Retina (tissue), 1 donor: ENCODE results near the gene LIN7A.
"Not testable (repeated sequence)": the region's sequence is repeated elsewhere in the genome, so short reads cannot be mapped to it uniquely, and the experiment has no call there.

Source experiments
- DNase-seq: peaks from one replicate; pipeline ENCODE4 v3.0.0-alpha.2; 2016

LIN7A gene

GRCh38 chr12:80802652-80803400 lies 134.9 kb downstream of the LIN7A start:
- DNase-seq: no peak

- no peak for DNase-seq
Observed at GRCh38 chr12:80798281-80798680, 139.5 kb downstream of the LIN7A start.

GRCh38 chr12:80794551-80794950 lies 143.2 kb downstream of the LIN7A start:
- no peak for DNase-seq

GRCh38 chr12:80792861-80793260 lies 144.9 kb downstream of the LIN7A start:
- DNase-seq: no peak

GRCh38 chr12:80791863-80792262 lies 145.9 kb downstream of the LIN7A start:
- DNase-seq: no peak

- DNase-seq: not testable (repeated sequence)
Observed at GRCh38 chr12:80788407-80788806, 149.3 kb downstream of the LIN7A start.

GRCh38 chr12:80782963-80783470 lies 154.7 kb downstream of the LIN7A start:
- not testable (repeated sequence) for DNase-seq

- no peak for DNase-seq
Observed at GRCh38 chr12:80781313-80781712, 156.4 kb downstream of the LIN7A start.

- DNase-seq: no peak
Observed at GRCh38 chr12:80780746-80781145, 157.0 kb downstream of the LIN7A start.

GRCh38 chr12:80778005-80778541 lies 159.7 kb downstream of the LIN7A start:
- DNase-seq: no peak

GRCh38 chr12:80777587-80777986 lies 160.1 kb downstream of the LIN7A start:
- no peak for DNase-seq

GRCh38 chr12:80776706-80777105 lies 161.0 kb downstream of the LIN7A start:
- DNase-seq: no peak

GRCh38 chr12:80770958-80771357 lies 166.8 kb downstream of the LIN7A start:
- no peak for DNase-seq

GRCh38 chr12:80769553-80770140 lies 168.1 kb downstream of the LIN7A start:
- no peak for DNase-seq

GRCh38 chr12:80766897-80767296 lies 170.8 kb downstream of the LIN7A start:
- no peak for DNase-seq

GRCh38 chr12:80766210-80766609 lies 171.5 kb downstream of the LIN7A start:
- no peak for DNase-seq

GRCh38 chr12:80763874-80764273 lies 173.9 kb downstream of the LIN7A start:
- DNase-seq: peak; percentile 45

GRCh38 chr12:80761838-80762237 lies 175.9 kb downstream of the LIN7A start:
- DNase-seq: no peak

- no peak for DNase-seq
Observed at GRCh38 chr12:80756875-80757274, 180.9 kb downstream of the LIN7A start.

- no peak for DNase-seq
Observed at GRCh38 chr12:80754274-80754673, 183.5 kb downstream of the LIN7A start.

GRCh38 chr12:80752464-80752863 lies 185.3 kb downstream of the LIN7A start:
- no peak for DNase-seq

GRCh38 chr12:80749456-80749855 lies 188.3 kb downstream of the LIN7A start:
- no peak for DNase-seq

GRCh38 chr12:80747800-80748199 lies 189.9 kb downstream of the LIN7A start:
- no peak for DNase-seq

GRCh38 chr12:80745851-80746505 lies 191.8 kb downstream of the LIN7A start:
- no peak for DNase-seq
